Ishikawa (cell line): ENCODE measurements around the gene SIX4.

Source experiments
- CEBPB ChIP-seq: IDR thresholded peaks from 2 replicates; pipeline ENCODE4 v1.6.1; 2012
- CREB1 ChIP-seq: IDR thresholded peaks from 2 replicates; pipeline ENCODE4 v1.6.1; 2012; ENCODE audit warnings: low read depth
- EGR1 ChIP-seq: IDR thresholded peaks from 2 replicates; pipeline ENCODE4 v1.6.1; 2012
- EP300 ChIP-seq: IDR thresholded peaks from 2 replicates; pipeline ENCODE4 v1.6.1; 2012; ENCODE audit warnings: borderline replicate concordance
- FOXM1 ChIP-seq: IDR thresholded peaks from 2 replicates; pipeline ENCODE4 v1.6.1; 2012; ENCODE audit warnings: low read depth, borderline replicate concordance
- MAX ChIP-seq: IDR thresholded peaks from 2 replicates; pipeline ENCODE4 v1.6.1; 2012
- NFIC ChIP-seq: IDR thresholded peaks from 2 replicates; pipeline ENCODE4 v1.6.1; 2012
- RAD21 ChIP-seq: IDR thresholded peaks from 2 replicates; pipeline ENCODE4 v1.6.1; 2012; ENCODE audit warnings: low read depth
- REST ChIP-seq: IDR thresholded peaks from 2 replicates; pipeline ENCODE4 v1.6.1; 2012; ENCODE audit warnings: low read depth, mild to moderate bottlenecking
- TAF1 ChIP-seq: IDR thresholded peaks from 2 replicates; pipeline ENCODE4 v1.6.1; 2012; ENCODE audit warnings: low read depth, mild to moderate bottlenecking
- TCF12 ChIP-seq: IDR thresholded peaks from 2 replicates; pipeline ENCODE4 v1.6.1; 2012; ENCODE audit warnings: low read depth
- TEAD4 ChIP-seq: IDR thresholded peaks from 2 replicates; pipeline ENCODE4 v1.6.1; 2012
- USF1 ChIP-seq: IDR thresholded peaks from 2 replicates; pipeline ENCODE4 v1.6.1; 2012
- YY1 ChIP-seq: IDR thresholded peaks from 2 replicates; pipeline ENCODE4 v1.6.1; 2012; ENCODE audit warnings: low read depth
- ZBTB7A ChIP-seq: IDR thresholded peaks from 2 replicates; pipeline ENCODE4 v1.6.1; 2012; ENCODE audit warnings: low read depth

The SIX4 gene

GRCh38 chr14:60738843-60739508 is 14.8 kb upstream of the SIX4 start:
- no peak for TF ChIP-seq USF1
- no peak for TF ChIP-seq EGR1
- no peak for TF ChIP-seq CEBPB
- TF ChIP-seq NFIC: no peak
- TF ChIP-seq CREB1: no peak
- TF ChIP-seq TAF1: no peak
- no peak for TF ChIP-seq TEAD4
- no peak for TF ChIP-seq RAD21
- no peak for TF ChIP-seq ZBTB7A
- TF ChIP-seq REST: no peak
- TF ChIP-seq MAX: no peak
- no peak for TF ChIP-seq TCF12

GRCh38 chr14:60736494-60736893 is 12.3 kb upstream of the SIX4 start:
- TF ChIP-seq YY1 (no peak), ZBTB7A (no peak), RAD21 (no peak), CEBPB (no peak), REST (no peak), NFIC (no peak), TAF1 (no peak)

- TF ChIP-seq REST (no peak), USF1 (no peak), MAX (no peak), EP300 (no peak), CREB1 (no peak), TEAD4 (no peak), RAD21 (no peak), ZBTB7A (no peak), TCF12 (no peak), NFIC (no peak), CEBPB (no peak), TAF1 (no peak), YY1 (no peak), EGR1 (no peak), FOXM1 (no peak)
Observed at GRCh38 chr14:60735416-60735815, 11.3 kb upstream of the SIX4 start.

- TF ChIP-seq TAF1 (peak; percentile 100), CEBPB (peak; percentile 38; the same call in 1 of the 2 replicates), TCF12 (peak; percentile 81), TEAD4 (no peak), EP300 (no peak), ZBTB7A (0 out of 2 replicates have a peak, but pooled peaks have one; percentile 39), CREB1 (no peak), USF1 (peak; percentile 64), MAX (peak; percentile 57; the same call in 1 of the 2 replicates), EGR1 (no peak), RAD21 (peak; percentile 20; the same call in 1 of the 2 replicates), YY1 (peak; percentile 82), NFIC (no peak; the same call in 1 of the 2 replicates), REST (no peak), FOXM1 (no peak)
Observed at GRCh38 chr14:60734465-60735242, 10.5 kb upstream of the SIX4 start, which contains the start of gene MNAT1. TSS of gene MNAT1 (plus strand) at chr14:60734761. CDS start at chr14:60734863, 102 bp downstream.
